HL-60 (cell line): Measurements from ENCODE around the gene GAB1.

Experiments
- CTCF ChIP-seq: IDR thresholded peaks from one replicate; pipeline ENCODE4 v1.5.1; 2011; ENCODE audit warnings: low read length, control low read depth, inconsistent platforms; ENCODE audit not compliant: insufficient read depth
- POLR2AphosphoS5 ChIP-seq: IDR thresholded peaks from 2 replicates; pipeline ENCODE4 v1.6.1; 2012; ENCODE audit warnings: low read depth
- REST ChIP-seq: IDR thresholded peaks from 2 replicates; pipeline ENCODE4 v1.6.1; 2012; ENCODE audit warnings: low read depth; ENCODE audit not compliant: insufficient replicate concordance

- TF ChIP-seq CTCF (no peak), POLR2AphosphoS5 (no peak), REST (no peak)
Observed at GRCh38 chr4:143292858-143293257, 43.8 kb upstream of the GAB1 start.
